Transverse colon (tissue), 4 donors: Measurements from ENCODE around the gene HOXB5.

Experiments
- CTCF ChIP-seq, 5 experiments: fragments of 200-600 bp in 3 of 5; fragments of 450-650 bp in 2 of 5; sonication (generic) in 3 of 5; IDR thresholded peaks; 1 replicate in 2 of 5; 2 replicates in 3 of 5; pipeline ENCODE4 v1.5.1; 2016 to 2017; ENCODE audit warnings: antibody characterized with exemption in 5 of 5, inconsistent platforms in 3 of 5, mild to moderate bottlenecking in 2 of 5, moderate library complexity in 1 of 5
- POLR2A ChIP-seq: fragments of 450-650 bp; IDR thresholded peaks from one replicate; pipeline ENCODE4 v1.6.1; 2016; ENCODE audit warnings: antibody characterized with exemption, mild to moderate bottlenecking, moderate library complexity
- POLR2AphosphoS5 ChIP-seq, 3 donors: sonication (generic); formaldehyde crosslinking; IDR thresholded peaks; one replicate each; pipeline ENCODE4 v1.6.1; 2016; ENCODE audit warnings: antibody characterized with exemption in 3 of 3

- TF ChIP-seq POLR2A (peak; percentile 34), CTCF (IDR thresholded peaks at IDR 0.05) (no peak), POLR2AphosphoS5 (IDR thresholded peaks at IDR 0.05) (peak in 1 of 3 donors; percentile 26)
Measured at GRCh38 chr17:48642843-48643696, 49.5 kb upstream of the HOXB5 start.
